Urinary bladder (tissue), 4 donors: Measurements from ENCODE around the gene FNBP1L. TPM values are rescaled to one million over a fixed set of nuclear protein-coding genes. Genes with fewer than 3 reads are reported as not detected.
"Not testable (repeated sequence)": the region's sequence is repeated elsewhere in the genome, so short reads cannot be mapped to it uniquely, and the experiment has no call there.

Experiments used
- DNase-seq: peaks from one replicate; pipeline ENCODE4 v3.0.0-alpha.2; 2015; ENCODE audit errors: extremely low spot score
- H3K27ac ChIP-seq: one replicate; pipeline ENCODE4 v1.5.1; 2013; ENCODE audit warnings: low read depth, mild to moderate bottlenecking, moderate library complexity
- H3K36me3 ChIP-seq: one replicate; pipeline ENCODE4 v1.6.1; 2013; ENCODE audit warnings: mild to moderate bottlenecking, moderate library complexity; ENCODE audit not compliant: insufficient read depth
- H3K4me1 ChIP-seq: one replicate; pipeline ENCODE4 v1.6.1; 2013; ENCODE audit warnings: mild to moderate bottlenecking, moderate library complexity; ENCODE audit not compliant: insufficient read depth
- H3K4me3 ChIP-seq: one replicate; pipeline ENCODE4 v1.5.1; 2013; ENCODE audit warnings: low read depth, low read length
- WGBS: extraction: QIAGEN DNeasy Blood & Tissue Kit; methylation state at CpG from one replicate; pipeline ENCODE4 v1.1.7; 2013; 5-methylcytosine and 5-hydroxymethylcytosine counted together
- polyA plus RNA-seq: library from polyadenylated mRNA; stranded (reverse); fragments of 200-250 nt; gene quantifications from one replicate; pipeline ENCODE4 v1.2.3, GENCODE V29; 2013
- total RNA-seq: library from RNA; depleted of rRNA; stranded (reverse); fragments of >200 nt; gene quantifications from one replicate; pipeline ENCODE4 v1.2.3, GENCODE V29; 2014
- donor health status: healthy with polysubstance abuse.
- donor health status: healthy.

The FNBP1L gene
- total and polyA plus RNA-seq, 2 donors: 11.6 to 71.4 TPM

GRCh38 chr1:93450321-93450720, 2.4 kb downstream of the FNBP1L start:
- Histone ChIP-seq H3K36me3 (no peaks in the 10 kb centered on the region), H3K4me1 (peaks cover under 1% of the 10 kb centered on the region), H3K4me3 (no peak overlapping the region), H3K27ac (no peak overlapping the region)
- whole genome bisulfite sequencing: 84% methylated on average over 1 of the region's 1 CpG
- DNase-seq: no peak

- Histone ChIP-seq H3K4me3 (no peak overlapping the region), H3K27ac (no peak overlapping the region), H3K36me3 (no peaks in the 10 kb centered on the region), H3K4me1 (peaks cover 1% of the 10 kb centered on the region)
- WGBS: 82% methylated on average over 1 of the region's 1 CpG
- DNase-seq: no peak
These were observed 6.0 kb downstream of the FNBP1L start for GRCh38 chr1:93453911-93454310.

DNA sequence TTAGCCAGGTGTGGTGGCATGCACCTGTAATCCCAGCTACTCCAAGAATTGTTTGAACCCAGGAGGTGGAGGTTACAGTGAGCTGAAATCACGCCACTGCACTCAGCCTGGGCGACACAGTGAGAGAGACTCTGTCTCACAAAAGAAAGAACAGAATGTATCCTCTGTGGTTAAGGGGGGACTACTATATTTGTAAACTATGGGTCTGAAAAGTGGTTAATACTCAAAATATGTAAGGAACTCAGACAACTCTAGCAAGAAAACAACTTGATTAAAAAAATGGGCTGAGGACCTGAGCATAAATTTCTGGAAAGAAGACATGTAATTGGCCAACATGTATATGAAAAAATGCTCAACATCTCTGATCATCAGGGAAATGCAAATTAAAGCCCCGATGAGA, 11.2 kb downstream of the FNBP1L start:
- Histone ChIP-seq H3K4me3 (no peak overlapping the region), H3K27ac (no peak overlapping the region), H3K4me1 (peaks cover 1% of the 10 kb centered on the region), H3K36me3 (no peaks in the 10 kb centered on the region)
- DNase-seq: no peak
- 97% methylated on average over 3 of the region's 3 CpGs for WGBS

DNA sequence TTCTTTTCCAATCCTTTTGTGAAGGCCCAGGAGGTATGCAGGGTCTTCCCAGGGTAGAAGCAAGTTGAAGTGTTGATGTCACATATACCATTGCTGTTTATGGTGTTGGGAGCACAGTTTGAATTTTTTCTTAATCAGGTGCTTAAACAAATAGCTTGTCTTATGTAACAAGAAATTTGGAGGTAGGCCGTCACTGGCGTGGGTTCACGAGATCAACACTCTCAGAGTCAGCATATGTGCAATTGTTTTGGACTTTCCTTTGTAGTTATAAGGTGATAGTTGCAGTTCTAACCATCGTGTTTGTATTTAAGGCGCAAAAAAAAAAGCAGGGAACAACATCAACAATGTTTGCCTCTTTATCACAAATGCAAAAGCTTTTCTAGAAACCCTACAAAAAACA, 13.3 kb downstream of the FNBP1L start:
- WGBS: 95% methylated on average over 5 of the region's 5 CpGs
- Histone ChIP-seq H3K27ac (no peak overlapping the region), H3K4me1 (no peaks in the 10 kb centered on the region), H3K36me3 (no peaks in the 10 kb centered on the region), H3K4me3 (no peak overlapping the region)
- DNase-seq: no peak

DNA sequence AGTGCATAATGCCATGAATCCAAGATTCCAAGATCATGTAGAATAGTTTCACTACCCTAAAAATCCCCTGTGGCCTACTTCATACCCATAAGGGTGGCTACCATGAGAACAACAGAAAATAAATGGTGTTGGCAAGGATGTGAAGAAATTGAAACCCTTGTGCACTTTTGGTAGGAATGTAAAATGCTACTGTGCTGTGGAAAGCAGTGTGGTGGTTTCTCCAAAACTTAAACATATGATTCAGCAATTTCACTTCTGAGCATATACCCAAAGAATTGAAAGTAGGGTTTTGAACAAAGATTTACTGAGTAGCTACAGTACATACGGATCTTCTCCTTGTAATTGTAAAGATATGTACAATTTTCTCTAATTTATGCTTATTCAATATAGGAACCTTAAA, 16.0 kb downstream of the FNBP1L start:
- Histone ChIP-seq H3K27ac (no peak overlapping the region), H3K4me3 (no peak overlapping the region), H3K36me3 (no peaks in the 10 kb centered on the region), H3K4me1 (no peaks in the 10 kb centered on the region)
- DNase-seq: no peak
- 98% methylated on average over 1 of the region's 1 CpG for WGBS

DNA sequence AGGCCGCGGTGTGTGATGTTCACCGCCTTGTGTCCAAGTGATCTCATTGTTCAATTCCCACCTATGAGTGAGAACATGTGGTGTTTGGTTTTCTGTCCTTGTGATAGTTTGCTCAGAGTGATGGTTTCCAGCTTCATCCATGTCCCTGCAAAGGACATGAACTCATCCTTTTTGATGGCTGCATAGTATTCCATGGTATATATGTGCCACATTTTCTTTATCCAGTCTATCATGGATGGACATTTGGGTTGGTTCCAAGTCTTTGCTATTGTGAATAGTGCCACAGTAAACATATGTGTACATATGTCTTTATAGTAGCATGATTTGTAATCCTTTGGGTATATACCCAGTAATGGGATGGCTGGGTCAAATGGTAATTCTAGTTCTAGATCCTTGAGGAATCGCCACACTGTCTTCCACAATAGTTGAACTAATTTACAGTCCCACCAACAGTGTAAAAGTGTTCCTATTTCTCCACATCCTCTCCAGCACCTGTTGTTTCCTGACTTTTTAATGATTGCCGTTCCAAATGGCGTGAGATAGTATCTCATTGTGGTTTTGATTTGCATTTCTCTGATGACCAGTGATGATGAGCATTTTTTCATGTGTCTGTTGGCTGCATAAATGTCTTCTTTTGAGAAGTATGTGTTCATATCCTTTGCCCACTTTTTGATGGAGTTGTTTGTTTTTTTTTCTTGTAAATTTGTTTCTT, 17.6 kb downstream of the FNBP1L start:
- 80% methylated on average over 6 of the region's 6 CpGs for WGBS
- not testable (repeated sequence) for H3K27ac ChIP-seq, H3K4me1 ChIP-seq, H3K36me3 ChIP-seq, H3K4me3 ChIP-seq, DNase-seq

- no peak overlapping the region for H3K4me3 ChIP-seq
- no peaks in the 10 kb centered on the region for H3K4me1 ChIP-seq
- no peak for DNase-seq
- 98% methylated on average over 4 of the region's 4 CpGs for WGBS
- H3K27ac ChIP-seq: no peak overlapping the region
- no peaks in the 10 kb centered on the region for H3K36me3 ChIP-seq
These were observed 19.7 kb downstream of the FNBP1L start for GRCh38 chr1:93467606-93468005.

DNA sequence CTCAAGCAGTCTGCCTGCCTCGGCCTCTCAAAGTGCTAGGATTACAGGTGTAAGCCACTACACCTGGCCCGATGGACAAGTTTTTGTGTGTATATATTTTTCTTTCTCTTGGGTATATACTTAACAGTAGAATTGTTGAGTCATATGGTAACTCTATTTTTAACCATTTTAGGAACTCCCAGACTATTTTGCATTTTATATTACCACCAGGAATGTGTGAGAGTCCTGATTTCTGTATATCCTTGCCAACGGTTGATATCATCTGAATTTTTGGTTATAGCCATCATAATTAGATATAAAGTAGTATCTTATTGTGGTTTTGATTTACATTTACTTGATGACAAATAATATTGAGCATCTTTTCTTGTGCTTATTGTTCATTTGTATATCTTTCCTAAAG, 20.7 kb downstream of the FNBP1L start:
- 92% methylated on average over 3 of the region's 3 CpGs for WGBS
- no peak for DNase-seq

DNA sequence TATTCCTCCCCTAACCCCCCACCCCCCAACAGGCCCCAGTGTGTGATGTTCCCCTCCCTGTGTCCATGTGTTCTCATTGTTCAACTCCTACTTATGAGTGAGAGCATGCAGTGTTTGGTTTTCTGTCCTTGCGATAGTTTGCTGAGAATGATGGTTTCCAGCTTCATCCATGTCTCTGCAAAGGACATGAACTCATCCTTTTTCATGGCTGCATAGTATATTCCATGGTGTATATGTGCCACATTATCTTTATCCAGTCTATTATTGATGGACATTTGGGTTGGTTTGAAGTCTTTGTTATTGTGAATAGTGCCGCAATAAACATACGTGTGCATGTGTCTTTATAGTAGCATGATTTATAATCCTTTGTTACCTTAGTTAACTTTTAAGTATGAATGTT, 21.3 kb downstream of the FNBP1L start:
- WGBS: 95% methylated on average over 3 of the region's 3 CpGs

More for the DNA sequence above, 20.7 kb downstream of the FNBP1L start:
- Histone ChIP-seq H3K4me1 (no peaks in the 10 kb centered on the region), H3K4me3 (no peak overlapping the region), H3K36me3 (no peaks in the 10 kb centered on the region), H3K27ac (no peak overlapping the region)

DNA sequence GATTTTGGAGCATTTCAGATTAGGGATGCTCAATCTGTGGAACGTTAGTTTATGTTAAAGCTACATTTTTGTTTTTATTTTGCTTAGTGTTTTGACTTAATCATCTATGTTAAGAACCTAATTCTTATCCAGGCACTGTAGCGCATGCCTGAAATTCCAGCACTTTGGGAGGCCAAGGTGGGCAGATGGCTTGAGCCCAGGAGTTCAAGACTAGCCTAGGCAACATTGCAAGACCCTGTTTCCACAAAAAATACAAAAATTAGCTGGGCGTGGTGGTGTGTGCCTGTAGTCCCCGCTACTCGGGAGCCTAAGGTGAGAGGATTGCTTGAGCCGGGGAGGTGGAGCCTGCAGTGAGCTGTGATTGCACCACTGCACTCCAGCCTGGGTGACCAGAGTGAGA, 23.4 kb downstream of the FNBP1L start:
- Histone ChIP-seq H3K27ac (no peak overlapping the region), H3K36me3 (no peaks in the 10 kb centered on the region), H3K4me3 (no peak overlapping the region), H3K4me1 (no peaks in the 10 kb centered on the region)
- WGBS: 90% methylated on average over 6 of the region's 6 CpGs
- no peak for DNase-seq

More for the DNA sequence above, 21.3 kb downstream of the FNBP1L start:
- H3K4me3 ChIP-seq, H3K36me3 ChIP-seq, H3K4me1 ChIP-seq, H3K27ac ChIP-seq, DNase-seq: not testable (repeated sequence)

DNA sequence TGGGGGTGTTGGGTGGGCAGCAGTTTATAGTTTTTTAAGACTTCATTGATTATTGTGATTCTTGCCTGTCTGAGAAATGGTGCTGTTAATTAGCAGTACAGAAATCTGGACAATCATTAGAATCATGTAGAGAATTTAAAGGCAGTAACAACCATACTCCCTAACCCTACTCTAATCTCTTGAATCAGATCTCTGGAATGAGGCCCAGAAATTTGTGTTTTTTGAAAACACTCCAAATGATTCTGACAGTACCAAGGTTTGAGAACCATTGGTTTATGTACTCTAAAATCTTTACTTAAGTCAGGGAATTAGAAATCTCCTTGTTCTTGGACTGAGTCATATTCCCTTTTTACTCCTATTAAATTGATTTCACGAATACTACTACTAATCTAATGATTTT, 24.0 kb downstream of the FNBP1L start:
- Histone ChIP-seq H3K36me3 (no peaks in the 10 kb centered on the region), H3K4me1 (no peaks in the 10 kb centered on the region), H3K27ac (no peak overlapping the region), H3K4me3 (no peak overlapping the region)
- 15% methylated on average over 1 of the region's 1 CpG for WGBS
- DNase-seq: no peak

GRCh38 chr1:93474321-93474720, 26.4 kb downstream of the FNBP1L start:
- no peak overlapping the region for H3K4me3 ChIP-seq
- H3K27ac ChIP-seq: no peak overlapping the region
- no peak for DNase-seq
- H3K4me1 ChIP-seq: no peaks in the 10 kb centered on the region
- no peaks in the 10 kb centered on the region for H3K36me3 ChIP-seq
- WGBS: 47% methylated on average over 2 of the region's 2 CpGs

DNA sequence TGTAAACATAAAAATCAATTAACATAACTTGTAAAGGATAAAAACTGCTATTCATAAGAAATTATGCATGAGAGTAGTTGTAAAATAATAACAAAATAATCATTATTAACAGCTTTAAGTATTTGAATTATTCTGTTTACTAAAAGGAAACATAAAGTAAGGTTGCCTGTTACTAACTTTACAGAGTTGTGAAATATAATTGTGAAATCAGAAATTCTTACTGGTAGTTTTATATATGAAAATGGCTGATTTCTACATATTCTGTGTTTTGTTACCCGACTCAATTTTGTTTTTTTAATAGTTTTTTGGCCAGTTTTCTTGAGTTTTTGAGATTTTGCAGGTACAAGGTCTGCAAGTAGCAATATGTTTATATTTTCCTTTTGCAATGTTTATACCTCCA, 27.8 kb downstream of the FNBP1L start:
- Histone ChIP-seq H3K4me1 (no peaks in the 10 kb centered on the region), H3K27ac (no peak overlapping the region), H3K4me3 (no peak overlapping the region), H3K36me3 (no peaks in the 10 kb centered on the region)
- no peak for DNase-seq
- WGBS: 95% methylated on average over 1 of the region's 1 CpG

DNA sequence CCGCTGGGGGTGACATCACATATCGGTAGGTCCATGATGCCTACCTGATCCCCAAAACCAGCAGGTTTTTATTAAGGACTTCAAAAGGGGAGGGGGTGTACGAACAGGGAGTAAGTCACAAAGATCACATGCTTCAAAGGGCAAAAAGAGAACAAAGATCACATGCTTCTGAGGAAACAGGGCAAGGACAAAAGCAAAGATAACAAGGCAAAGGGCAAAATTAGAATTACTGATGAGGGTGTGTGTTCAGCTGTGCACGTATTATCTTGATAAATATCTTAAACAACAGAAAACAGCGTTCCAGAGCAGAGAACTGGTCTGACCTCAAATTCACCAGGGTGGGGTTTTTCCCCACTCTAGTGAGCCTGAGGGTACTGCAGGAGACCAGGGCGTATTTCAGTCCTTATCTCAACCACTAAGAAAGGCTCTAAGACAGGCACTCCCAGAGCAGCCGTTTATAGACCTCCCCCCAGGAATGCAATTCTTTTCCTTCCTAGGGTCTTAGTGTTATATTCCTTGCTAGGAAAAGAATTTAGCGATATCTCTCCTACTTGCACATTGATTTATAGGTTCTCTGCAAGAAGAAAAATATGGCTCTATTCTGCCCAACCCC, 31.3 kb downstream of the FNBP1L start:
- not testable (repeated sequence) for H3K27ac ChIP-seq, H3K4me1 ChIP-seq, DNase-seq, H3K36me3 ChIP-seq, H3K4me3 ChIP-seq
- WGBS: 93% methylated on average over 8 of the region's 8 CpGs
